SIG-M5 treated with dmso at 0.1 percent for 504 hours (cell line): ENCODE measurements around the gene PXMP4.

Source experiments
- DNase-seq: peaks from one replicate; lab custom pipeline; 2025; ENCODE audit not compliant: unreplicated experiment; lab: John Stamatoyannopoulos, UW

The PXMP4 gene

GRCh38 chr20:33685328-33686099, 34.6 kb downstream of the PXMP4 start:
- DNase-seq, result peak; percentile 68

- DNase-seq, result no peak
Measured at GRCh38 chr20:33684533-33685327, 35.4 kb downstream of the PXMP4 start.

- DNase-seq, result no peak
Measured at GRCh38 chr20:33681728-33682353, 38.3 kb downstream of the PXMP4 start.

GRCh38 chr20:33681288-33681687, 38.8 kb downstream of the PXMP4 start:
- no peak for DNase-seq

GRCh38 chr20:33680686-33681085, 39.4 kb downstream of the PXMP4 start:
- no peak for DNase-seq

GRCh38 chr20:33679758-33680485, 40.2 kb downstream of the PXMP4 start:
- no peak for DNase-seq

GRCh38 chr20:33677991-33678702, 42.0 kb downstream of the PXMP4 start:
- DNase-seq, result no peak

- no peak for DNase-seq
Measured at GRCh38 chr20:33676652-33677645, 43.2 kb downstream of the PXMP4 start.

GRCh38 chr20:33676121-33676520, 44.0 kb downstream of the PXMP4 start:
- DNase-seq, result no peak

GRCh38 chr20:33675136-33675959, 44.8 kb downstream of the PXMP4 start:
- no peak for DNase-seq

GRCh38 chr20:33674294-33675135, 45.6 kb downstream of the PXMP4 start, which contains the start of gene NECAB3:
NECAB3 (minus strand) TSS chr20:33674428; CDS start chr20:33674352, 76 bp downstream.
- peak; percentile 57 for DNase-seq

GRCh38 chr20:33673410-33674293, 46.5 kb downstream of the PXMP4 start:
- peak; percentile 57 for DNase-seq

- no peak for DNase-seq
Measured at GRCh38 chr20:33673114-33673409, 47.0 kb downstream of the PXMP4 start.

GRCh38 chr20:33672426-33673113, 47.5 kb downstream of the PXMP4 start:
- DNase-seq, result no peak

GRCh38 chr20:33671573-33672288, 48.4 kb downstream of the PXMP4 start:
- DNase-seq, result no peak
